ENCODE data around the gene RBM48. TPM values are rescaled to one million over a fixed set of nuclear protein-coding genes. Genes with fewer than 3 reads are reported as not detected.
A peak's percentile ranks its signal among the peaks of the same experiment; 100 is the strongest.
"Not testable (repeated sequence)": the region's sequence is repeated elsewhere in the genome, so short reads cannot be mapped to it uniquely, and the experiment has no call there.

Gene RBM48
- 14.4 and 17.0 TPM in 2 replicates for total RNA-seq (ENCODE audit: low replicate concordance)
- long read RNA-seq, transcript RBM48-201 (5 exons, 1,742 nt): major isoform, 82 of 96 reads
- long read RNA-seq, partial matches to known transcripts: 3 of 96 reads
- long read RNA-seq, other reads (novel, unspliced or antisense): 11 of 96 reads

DNA sequence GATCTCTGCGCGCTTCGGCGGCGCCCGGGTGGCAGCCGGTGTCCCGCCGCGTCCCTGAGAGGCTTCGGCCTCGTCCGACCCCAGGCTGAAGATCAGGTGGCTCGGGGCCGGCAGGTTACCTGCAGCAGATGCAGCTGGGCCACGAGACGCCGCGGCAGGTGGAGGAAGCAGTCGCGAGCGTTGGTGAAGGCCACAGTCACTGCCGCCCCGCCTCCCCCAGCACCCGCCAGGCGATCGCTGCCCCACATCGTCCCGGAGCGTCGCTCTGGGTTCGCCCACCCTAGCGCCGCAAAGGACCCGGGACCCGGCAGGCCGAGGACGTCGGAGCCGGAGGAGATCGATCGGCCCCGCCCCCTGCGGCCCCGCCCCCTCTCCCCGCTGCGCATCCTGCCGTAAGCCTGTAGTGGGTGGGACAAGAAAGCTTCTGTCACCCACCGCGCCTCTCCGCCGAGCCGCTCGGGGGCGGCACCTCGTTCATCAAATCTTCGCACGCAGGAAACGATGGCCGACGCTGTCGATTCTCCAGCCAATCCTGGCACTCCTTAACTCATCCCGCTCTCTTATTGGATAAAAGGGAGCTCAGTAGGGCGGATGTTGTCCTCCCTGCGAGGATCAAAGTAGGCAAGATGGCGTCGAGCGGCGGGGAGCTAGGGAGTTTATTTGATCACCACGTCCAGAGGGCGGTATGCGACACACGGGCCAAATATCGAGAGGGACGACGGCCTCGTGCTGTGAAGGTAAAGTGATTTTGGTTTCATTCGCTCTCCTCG is at the start of gene RBM48, which contains the start of gene PEX1:
Gene RBM48 (plus strand): TSS at position 608 of the 770 bp plus-strand sequence. CDS start 19 bp downstream, at position 627.
Gene PEX1 (minus strand): TSS at position 333 of the 770 bp plus-strand sequence. CDS start 85 bp downstream, at position 248.
- peaks cover 13% of the 10 kb centered on the region for H3K36me3 Mint-ChIP-seq
- TF ChIP-seq, protein P1, sequence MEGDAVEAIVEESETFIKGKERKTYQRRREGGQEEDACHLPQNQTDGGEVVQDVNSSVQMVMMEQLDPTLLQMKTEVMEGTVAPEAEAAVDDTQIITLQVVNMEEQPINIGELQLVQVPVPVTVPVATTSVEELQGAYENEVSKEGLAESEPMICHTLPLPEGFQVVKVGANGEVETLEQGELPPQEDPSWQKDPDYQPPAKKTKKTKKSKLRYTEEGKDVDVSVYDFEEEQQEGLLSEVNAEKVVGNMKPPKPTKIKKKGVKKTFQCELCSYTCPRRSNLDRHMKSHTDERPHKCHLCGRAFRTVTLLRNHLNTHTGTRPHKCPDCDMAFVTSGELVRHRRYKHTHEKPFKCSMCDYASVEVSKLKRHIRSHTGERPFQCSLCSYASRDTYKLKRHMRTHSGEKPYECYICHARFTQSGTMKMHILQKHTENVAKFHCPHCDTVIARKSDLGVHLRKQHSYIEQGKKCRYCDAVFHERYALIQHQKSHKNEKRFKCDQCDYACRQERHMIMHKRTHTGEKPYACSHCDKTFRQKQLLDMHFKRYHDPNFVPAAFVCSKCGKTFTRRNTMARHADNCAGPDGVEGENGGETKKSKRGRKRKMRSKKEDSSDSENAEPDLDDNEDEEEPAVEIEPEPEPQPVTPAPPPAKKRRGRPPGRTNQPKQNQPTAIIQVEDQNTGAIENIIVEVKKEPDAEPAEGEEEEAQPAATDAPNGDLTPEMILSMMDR (conservative IDR thresholded peaks at IDR 0.05): peak; percentile 8
- no peaks in the 10 kb centered on the region for H3K9me3 Mint-ChIP-seq
- H3K4me1 Mint-ChIP-seq (ENCODE audit: unreplicated experiment): peaks cover 19% of the 10 kb centered on the region
- peak within 1 kb of the TSS; percentile 99 for H3K4me3 Mint-ChIP-seq
- H3K27ac Mint-ChIP-seq: peak within 1 kb of the TSS; percentile 99
- DNase-seq (ENCODE audit: extremely low spot score, unreplicated experiment): peak; percentile 95
- H3K27me3 Mint-ChIP-seq: peaks cover 3% of the 10 kb centered on the region

- H3K4me1 Mint-ChIP-seq (ENCODE audit: unreplicated experiment); H3K4me3 Mint-ChIP-seq; H3K27me3 Mint-ChIP-seq; H3K36me3 Mint-ChIP-seq; H3K27ac Mint-ChIP-seq; DNase-seq (ENCODE audit: extremely low spot score, unreplicated experiment); H3K9me3 Mint-ChIP-seq: not testable (repeated sequence)
These were observed 49.4 kb upstream of the RBM48 start for GRCh38 chr7:92479146-92479545.

DNA sequence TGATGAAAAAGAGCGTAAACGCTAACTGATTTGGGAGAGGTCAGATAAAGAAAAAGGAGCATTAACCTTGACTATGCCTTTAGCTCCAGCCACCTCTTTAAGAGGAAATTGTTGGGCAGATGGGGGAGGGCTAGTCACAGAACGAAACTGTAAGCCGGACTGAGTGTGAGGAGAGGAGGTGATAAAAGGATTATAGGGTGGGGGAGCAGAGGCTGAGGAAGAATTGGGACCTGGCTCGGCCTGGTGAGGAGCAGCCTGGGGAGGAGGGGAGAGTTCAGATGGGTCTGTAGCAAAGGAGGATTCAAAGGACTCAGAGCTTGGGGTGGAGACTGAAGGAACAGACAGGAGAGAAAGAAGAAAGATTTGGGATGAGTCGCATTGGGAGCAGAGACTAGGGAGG is 45.0 kb upstream of the RBM48 start:
- peaks cover 11% of the 10 kb centered on the region for H3K36me3 Mint-ChIP-seq
- not testable (repeated sequence) for H3K27me3 Mint-ChIP-seq; H3K4me3 Mint-ChIP-seq; H3K4me1 Mint-ChIP-seq (ENCODE audit: unreplicated experiment); H3K9me3 Mint-ChIP-seq; H3K27ac Mint-ChIP-seq; DNase-seq (ENCODE audit: extremely low spot score, unreplicated experiment)

- H3K27ac Mint-ChIP-seq; H3K9me3 Mint-ChIP-seq; H3K4me1 Mint-ChIP-seq (ENCODE audit: unreplicated experiment); H3K27me3 Mint-ChIP-seq; DNase-seq (ENCODE audit: extremely low spot score, unreplicated experiment); H3K4me3 Mint-ChIP-seq: not testable (repeated sequence)
- peaks cover 11% of the 10 kb centered on the region for H3K36me3 Mint-ChIP-seq
These were observed 44.4 kb upstream of the RBM48 start for GRCh38 chr7:92484226-92484625.

- no peak for DNase-seq (ENCODE audit: extremely low spot score, unreplicated experiment)
- Mint-ChIP-seq H3K27me3 (no peaks in the 10 kb centered on the region), H3K9me3 (no peaks in the 10 kb centered on the region), H3K4me3 (no peak overlapping the region), H3K4me1 (ENCODE audit: unreplicated experiment) (no peaks in the 10 kb centered on the region), H3K36me3 (peaks cover 11% of the 10 kb centered on the region), H3K27ac (no peak overlapping the region)
- TF ChIP-seq, protein P1 (conservative IDR thresholded peaks at IDR 0.05): no peak
These were observed 43.2 kb upstream of the RBM48 start for GRCh38 chr7:92485267-92485892.

DNA sequence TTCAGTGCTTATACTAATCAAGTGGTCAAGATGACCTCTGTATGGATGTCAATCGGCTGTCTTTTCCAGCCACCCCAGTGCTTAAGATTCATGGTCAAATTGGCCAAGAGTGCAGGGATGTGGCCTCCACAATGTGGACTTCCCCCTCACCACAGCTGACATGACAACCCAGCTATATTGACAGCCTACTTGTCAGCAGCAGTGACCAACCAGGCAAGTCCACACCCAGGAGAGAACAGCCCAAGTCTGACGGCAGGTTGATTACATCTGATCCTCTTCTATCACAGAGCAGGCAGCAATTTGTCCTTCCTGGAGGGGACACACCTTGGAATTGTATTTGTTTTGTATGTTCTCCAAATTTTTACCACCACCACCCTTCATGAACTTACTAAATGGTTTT is 42.6 kb upstream of the RBM48 start:
- H3K27me3 Mint-ChIP-seq: no peaks in the 10 kb centered on the region
- no peak overlapping the region for H3K4me3 Mint-ChIP-seq
- TF ChIP-seq, protein P1 (conservative IDR thresholded peaks at IDR 0.05): no peak
- H3K36me3 Mint-ChIP-seq: peaks cover 11% of the 10 kb centered on the region
- H3K27ac Mint-ChIP-seq: peak overlapping the region; percentile 18
- no peaks in the 10 kb centered on the region for H3K4me1 Mint-ChIP-seq (ENCODE audit: unreplicated experiment)
- H3K9me3 Mint-ChIP-seq: no peaks in the 10 kb centered on the region
- no peak for DNase-seq (ENCODE audit: extremely low spot score, unreplicated experiment)

DNA sequence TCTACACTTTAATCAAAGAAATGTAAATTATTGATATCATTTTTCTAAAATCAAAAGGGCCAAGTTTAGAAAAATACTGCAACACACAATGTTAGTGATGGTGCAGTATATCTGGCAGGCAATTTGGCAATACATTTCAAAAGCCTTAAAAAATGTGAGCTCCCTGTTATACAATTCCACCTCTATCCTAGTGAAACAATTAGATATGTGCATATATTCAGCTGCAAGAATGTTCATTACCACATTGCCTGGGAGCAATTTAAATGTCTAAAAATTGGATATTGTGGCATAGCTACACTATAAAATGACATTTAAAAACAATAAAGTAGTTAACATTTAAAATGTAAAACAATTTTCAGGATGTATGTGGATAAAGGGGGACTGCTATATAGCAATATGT is 40.8 kb upstream of the RBM48 start:
- DNase-seq (ENCODE audit: extremely low spot score, unreplicated experiment): no peak
- Mint-ChIP-seq H3K27me3 (no peaks in the 10 kb centered on the region), H3K27ac (no peak overlapping the region), H3K4me3 (no peak overlapping the region), H3K4me1 (ENCODE audit: unreplicated experiment) (no peaks in the 10 kb centered on the region), H3K9me3 (no peaks in the 10 kb centered on the region), H3K36me3 (peaks cover 11% of the 10 kb centered on the region)
- TF ChIP-seq, protein P1 (conservative IDR thresholded peaks at IDR 0.05): no peak
